Left lobe of liver (tissue), 2 donors: Measurements from ENCODE around the gene SPATS2L. TPM values are rescaled to one million over a fixed set of nuclear protein-coding genes. Genes with fewer than 3 reads are reported as not detected.
A peak's percentile ranks its signal among the peaks of the same experiment; 100 is the strongest.
"Not testable (repeated sequence)": the region's sequence is repeated elsewhere in the genome, so short reads cannot be mapped to it uniquely, and the experiment has no call there.

ENCODE experiments used
- ATAC-seq: fragments of 200-7000 bp; cut with Tn5 transposase; one replicate; pipeline ENCODE4 v1.9.1; 2020; ENCODE audit warnings: mild to moderate bottlenecking, moderate library complexity
- DNase-seq: peaks from one replicate; pipeline ENCODE4 v3.0.0-alpha.2; 2020; ENCODE audit warnings: low spot score
- total RNA-seq: library from RNA; stranded (reverse); gene quantifications from one replicate; pipeline ENCODE4 v1.2.1, GENCODE V29; 2021
- donor health status: DM: no; HTN: no; CAD: no; lungs with moderate emphysema.
- donor health status: DM: no; HTN: yes; CAD: no.

Gene SPATS2L
- total RNA-seq, 1 donor from 2014 or later: 66.8 TPM

DNA sequence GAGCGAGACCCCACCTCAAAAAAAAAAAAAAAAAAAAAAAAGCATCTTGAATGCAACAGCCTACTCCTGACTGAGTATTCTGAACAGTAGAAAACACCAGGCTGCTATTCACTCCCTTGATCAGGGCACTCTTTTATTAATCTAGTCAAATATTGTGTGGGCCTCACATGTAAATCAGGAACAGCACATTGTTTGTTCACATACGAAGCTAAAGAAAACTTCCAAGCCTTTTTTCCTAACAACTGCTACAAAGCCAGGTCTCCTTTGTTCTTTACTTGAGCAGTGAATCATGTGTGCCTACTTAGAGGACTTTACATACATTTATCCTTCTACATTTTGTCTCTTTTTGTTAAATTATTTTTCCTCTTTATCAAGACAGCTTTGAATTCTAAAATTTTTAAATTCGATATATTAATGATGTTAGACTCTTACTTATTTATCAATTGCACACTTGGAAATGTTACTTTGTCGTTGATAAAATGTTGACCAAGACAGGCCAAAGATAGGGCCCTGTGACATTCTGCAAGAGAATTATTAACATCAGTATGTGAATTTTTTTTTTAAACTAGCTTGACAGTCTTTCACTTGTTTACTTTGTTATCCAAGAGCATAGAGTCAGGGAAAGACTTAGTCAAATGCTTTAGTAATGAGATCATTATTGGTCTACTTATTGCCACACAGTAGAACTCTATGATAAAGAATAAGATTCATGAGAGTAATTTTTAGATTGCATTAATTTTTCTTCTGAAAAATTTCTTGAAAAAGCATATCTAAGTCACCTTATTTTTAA is 13.2 kb downstream of the SPATS2L start:
- DNase-seq (no peak), ATAC-seq (peak; percentile 64)

DNA sequence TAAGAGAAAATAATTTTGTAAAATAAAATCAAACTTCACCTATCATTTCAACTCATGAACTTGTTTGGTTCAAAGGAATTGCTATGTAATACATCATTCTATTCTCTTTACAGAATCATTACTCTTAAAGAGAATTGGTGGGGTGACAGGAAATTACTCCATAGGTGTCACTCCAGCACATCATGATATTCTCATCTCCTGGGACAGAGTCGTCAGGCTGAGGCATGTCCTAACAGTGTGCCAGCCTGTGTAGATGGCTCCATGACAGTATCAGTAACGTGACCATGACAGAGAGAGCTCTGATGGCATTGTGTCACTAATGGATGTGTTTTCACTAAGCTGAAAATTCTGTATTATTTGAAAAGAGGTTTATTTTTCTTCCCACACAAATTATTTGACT is 13.9 kb downstream of the SPATS2L start:
- DNase-seq: no peak
- peak; percentile 37 for ATAC-seq

DNA sequence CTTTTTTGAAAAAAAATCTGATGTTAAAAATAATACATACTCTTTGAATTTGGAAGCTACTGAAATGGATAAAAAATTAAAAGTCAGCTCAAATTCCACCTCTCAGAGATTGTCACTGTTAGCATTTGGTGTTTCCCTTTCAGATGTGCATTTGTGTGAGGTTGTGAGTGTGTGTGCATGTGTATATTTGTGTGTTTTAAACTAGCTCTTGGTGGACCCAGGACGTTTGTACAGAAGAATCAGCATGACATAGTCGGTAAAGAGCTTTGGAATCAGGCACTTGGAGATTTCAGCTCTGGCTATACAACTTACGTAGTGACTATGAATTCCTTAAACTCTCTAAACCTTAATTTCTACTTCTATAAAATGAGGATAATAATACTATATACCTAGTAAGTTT is 14.5 kb downstream of the SPATS2L start:
- DNase-seq: no peak
- ATAC-seq: no peak

DNA sequence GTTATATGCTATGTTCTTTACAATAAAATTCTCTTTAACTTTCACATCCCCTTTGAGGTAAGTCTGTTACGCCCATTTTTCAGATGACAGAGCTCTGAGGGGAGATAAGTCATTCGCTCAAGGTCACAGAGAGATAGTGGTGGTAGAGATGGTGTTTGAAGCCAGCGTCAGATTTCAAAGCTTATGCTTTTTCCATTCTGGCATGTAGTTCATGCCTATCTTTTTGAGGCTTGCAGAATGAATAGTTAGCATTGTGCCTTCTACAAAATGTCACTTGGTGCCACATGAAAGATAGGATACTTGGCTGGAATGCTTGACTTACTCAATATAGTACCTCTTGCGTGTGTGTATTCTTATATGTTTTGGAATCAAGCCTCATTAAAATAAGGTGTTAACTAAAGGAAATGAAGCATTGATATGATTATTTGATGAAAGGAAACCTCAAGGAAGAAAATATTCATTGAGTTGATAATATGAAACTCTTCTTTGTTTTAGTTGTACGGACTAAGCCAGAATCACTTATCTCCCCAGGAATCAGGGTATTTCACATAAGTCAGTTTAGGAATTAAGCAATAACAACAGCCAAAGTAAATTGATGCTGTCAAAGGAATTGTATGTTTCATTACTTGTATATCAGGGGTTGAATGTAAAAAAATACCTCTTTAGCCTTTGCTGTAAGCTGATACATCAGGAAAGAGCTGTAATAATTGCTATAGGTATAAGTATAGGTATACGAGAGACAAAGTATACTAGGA is 15.5 kb downstream of the SPATS2L start:
- ATAC-seq (no peak), DNase-seq (no peak)

DNA sequence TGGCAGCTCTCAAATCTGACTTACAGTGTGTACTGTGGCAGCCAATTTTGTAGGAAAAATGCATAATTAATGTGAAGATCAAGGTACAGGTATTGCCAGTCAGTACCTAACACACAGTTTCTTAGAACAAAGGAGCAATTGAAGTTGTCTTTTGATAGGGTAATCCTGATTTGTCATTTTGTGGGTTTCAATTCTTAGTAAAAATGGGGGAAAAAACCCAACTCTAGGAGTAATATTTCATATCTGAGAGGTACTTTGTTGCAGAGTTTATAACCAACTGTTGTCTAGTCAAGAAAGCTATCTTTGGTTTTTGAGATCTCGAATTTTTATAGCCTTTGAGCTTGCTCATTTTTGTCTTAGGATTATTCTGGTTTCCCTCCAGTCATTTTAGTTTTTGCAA is 16.1 kb downstream of the SPATS2L start:
- ATAC-seq (no peak), DNase-seq (no peak)

DNA sequence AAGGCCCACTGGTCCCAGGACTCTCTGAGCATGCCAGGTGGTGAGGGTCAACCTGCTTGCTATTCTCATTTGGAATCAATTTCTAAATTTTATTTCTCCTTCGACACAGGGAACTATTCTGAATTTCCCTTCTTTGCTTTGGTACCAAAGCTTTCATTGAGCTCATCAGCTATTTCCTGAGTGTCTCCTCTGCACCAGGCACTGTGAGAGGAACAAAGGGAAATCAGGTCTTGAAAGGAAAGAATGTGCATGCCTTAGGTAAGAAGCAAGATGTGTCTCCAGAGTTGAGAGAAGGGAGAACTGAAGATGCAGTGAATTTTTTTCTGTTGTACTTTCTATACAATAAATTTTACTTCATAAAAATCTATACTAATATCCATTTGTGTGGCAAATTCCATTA is 17.9 kb downstream of the SPATS2L start:
- DNase-seq: no peak

DNA sequence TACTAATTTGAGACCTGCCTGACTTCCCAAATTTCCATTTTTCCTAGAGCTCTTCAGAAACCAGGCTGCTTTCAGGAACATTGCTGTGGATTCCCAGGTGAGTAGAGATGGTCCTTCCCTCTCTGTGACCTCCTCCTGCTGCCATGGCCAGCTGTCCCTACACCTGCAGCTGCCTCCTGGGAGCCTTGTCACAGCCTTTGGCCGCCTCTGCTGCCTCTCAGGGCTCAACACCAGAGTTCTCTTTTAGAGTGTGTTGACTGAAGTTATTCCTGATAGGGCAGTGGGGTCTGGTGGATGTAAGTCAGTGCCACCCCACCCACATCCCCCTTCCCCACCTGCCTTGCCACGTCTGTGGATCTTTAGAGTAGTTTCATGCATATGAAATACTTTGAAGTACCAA is 22.9 kb downstream of the SPATS2L start:
- DNase-seq: no peak
- ATAC-seq: peak; percentile 46

More for the DNA sequence above, 17.9 kb downstream of the SPATS2L start:
- ATAC-seq: no peak

DNA sequence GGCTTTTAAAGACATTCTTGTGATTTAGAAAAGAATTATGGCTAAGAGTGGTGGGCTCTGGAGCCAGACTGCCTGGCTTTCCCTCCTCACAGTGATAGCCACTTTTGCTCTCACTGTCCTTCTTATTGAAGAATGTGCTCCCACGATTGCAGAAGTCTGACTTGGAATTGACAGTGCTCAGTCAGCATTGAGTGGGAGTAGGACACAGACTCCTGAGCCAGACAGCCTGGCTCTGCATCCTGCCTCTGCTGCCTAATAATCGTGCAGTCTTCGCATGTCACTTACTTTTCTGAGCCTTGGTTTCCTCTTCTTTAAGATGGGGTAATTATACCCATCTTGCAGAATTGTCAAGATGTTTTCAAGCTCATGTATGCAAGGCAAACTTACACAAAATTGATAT is 23.3 kb downstream of the SPATS2L start:
- ATAC-seq (peak; percentile 61), DNase-seq (no peak)

DNA sequence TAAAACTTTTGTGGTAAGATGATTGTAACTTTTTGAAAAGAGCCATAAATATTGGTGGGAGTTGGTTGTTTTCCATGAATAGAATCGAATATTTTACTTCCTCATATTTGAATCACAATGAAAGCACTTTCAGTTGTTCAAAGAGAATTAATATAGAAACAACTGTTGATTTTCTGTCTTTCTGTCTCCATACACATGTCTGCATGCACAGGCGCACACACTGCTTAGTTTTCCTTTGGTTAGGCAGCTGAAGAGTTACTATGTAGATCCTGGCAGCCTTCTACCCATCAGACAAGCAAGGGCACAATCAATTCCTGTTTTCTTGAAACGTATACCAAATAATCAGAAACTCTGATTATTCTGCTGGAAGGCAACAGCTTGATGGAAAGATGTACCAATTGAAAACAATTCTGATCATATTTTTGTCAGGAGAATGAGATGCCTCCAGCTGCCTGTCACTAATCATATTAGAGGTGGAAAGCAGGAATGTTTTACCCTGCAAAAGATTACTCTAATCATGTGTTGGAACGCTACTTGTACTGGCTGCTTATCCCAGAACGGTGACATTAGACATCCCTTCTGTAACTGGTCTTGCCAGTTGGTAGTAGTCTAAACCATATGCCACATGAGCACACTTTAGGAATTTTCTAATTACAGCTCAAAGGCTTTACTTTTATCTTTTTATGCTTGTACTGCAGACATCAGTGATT is 24.0 kb downstream of the SPATS2L start:
- ATAC-seq (no peak), DNase-seq (no peak)

DNA sequence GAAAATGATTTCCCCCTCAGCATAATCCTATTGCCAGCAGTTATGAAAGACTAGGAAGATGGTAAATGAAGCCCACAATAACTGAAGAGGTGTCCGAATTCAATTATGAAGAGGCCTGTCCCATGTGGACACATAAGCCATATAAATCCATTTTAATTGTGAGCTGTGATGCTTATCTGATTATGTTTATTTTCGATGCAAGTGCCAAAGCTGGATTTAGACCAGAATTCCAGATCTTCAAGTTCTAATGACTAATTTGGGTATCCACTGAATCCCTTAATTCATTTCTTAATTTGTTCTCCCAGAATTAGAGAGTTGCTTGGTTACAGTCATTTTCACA is 24.5 kb downstream of the SPATS2L start:
- no peak for DNase-seq
- ATAC-seq: no peak

DNA sequence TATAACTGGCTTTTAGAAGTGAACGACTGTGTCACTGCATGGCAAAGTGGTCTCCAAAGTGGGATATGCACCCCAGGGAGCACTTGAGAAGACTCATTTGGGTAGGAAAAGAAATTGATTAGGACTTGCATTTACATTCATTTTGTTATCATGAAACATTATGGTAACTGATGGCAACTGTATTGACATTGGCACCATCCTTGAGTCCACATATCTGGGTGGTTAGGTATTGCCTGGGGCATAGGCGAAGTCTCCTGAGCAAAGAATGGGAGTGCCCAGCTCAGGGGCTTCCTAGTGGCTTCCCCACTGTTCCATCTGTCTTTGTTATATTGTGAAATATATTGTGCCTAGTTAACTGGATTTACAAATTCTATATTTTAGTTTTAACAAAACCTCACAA is 29.2 kb downstream of the SPATS2L start:
- DNase-seq (no peak), ATAC-seq (peak; percentile 68)

DNA sequence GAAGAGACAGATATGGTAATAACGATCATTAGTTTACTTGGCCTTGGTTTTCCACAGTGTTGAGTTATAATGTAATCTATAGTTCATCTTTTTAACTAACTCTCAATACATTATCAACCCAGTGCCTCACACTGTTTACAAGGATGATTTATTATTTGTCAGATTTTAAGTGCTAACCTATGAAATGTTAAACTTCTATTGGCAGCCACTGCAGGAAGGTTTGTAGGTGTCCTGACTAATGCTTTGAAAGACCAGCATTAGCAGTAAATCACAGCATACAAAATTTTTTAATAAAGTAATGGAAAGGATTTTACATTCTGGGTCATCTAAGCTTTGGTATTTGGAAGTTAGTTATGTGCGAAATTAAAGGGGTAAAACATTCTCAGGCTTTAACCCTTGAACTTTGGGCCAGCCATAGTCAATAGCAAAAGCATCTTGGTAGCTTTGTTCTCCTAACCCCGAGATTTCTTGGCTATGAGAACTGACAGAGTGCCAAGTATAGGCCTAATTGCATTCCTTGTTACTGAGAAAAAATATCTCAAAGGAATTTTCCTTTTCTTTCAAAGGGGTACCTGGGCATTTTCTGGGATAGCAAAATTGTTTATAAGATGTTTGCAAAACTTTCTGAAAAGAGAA is 30.6 kb downstream of the SPATS2L start:
- DNase-seq: no peak
- ATAC-seq: no peak

DNA sequence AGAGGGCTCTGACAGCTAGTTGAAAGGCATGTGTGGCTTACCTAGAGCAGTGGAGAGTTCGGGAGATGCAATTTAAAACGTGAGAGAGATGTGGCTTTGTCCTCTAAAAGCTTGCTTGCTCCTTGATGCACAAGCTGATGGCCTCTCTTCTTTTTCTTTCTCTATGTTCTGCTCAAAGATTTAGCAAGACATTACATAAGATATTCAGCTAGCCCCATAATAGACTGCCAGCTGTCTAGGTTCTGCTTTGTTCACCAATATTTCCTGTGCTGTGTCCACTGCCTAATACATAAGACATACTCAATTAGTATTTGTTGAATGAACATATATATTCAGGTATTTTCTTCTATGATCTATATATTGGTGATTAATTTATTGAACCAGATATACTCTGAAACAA is 31.1 kb downstream of the SPATS2L start:
- DNase-seq (no peak), ATAC-seq (peak; percentile 33)

DNA sequence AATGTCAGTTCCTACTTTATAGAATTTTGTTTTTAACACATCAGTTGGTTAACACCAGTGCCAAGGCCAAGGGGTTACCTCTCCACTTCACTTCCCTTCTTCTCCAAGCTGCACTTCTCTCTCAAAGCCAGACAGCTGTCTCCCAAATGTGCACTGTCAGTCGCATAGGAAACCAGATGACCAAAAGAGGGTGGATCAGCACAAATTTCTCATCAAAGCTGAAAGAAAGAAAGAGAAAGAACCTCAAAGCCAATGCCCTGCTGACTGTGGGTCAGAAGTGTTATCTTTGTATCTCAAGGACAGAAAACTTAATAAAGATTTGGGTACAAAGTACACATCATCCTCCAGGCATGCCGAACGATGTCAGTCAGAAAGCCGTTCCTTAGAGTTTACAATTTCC is 32.2 kb downstream of the SPATS2L start:
- DNase-seq: no peak

DNA sequence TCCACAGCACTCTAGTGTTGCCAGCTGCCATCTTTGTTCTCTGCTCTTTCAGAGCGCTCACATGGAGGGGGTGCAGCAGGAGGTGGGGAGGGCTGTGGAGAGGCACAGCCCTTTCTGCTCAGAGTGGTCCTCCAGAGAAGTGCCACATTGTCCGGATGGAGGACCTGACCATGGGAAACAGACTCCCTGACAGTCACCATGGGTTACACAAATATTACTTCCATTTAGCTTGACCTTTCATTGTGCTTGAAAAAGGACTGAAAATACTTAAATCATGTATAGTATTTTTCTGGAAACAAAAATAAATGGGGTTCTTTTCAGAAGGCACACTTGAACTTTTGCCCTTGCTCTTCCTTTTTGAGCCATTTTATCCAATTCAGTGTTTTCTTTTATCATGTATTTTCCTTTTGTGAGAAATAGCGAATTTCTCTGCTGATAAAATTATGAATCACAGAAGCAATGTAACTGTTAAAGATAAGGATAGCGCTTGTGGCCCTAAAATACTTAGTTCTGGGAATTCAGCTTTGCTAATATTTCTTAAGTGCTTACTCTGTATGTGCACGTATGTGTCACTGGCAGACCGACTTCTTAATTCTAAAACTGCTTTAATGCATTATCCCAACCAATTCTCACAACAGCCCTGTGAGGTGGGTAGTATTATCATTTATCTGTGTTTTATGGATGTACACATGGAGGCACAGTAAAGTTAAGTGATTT is 34.2 kb downstream of the SPATS2L start:
- DNase-seq (no peak), ATAC-seq (no peak)

More for the DNA sequence above, 32.2 kb downstream of the SPATS2L start:
- ATAC-seq: peak; percentile 25

DNA sequence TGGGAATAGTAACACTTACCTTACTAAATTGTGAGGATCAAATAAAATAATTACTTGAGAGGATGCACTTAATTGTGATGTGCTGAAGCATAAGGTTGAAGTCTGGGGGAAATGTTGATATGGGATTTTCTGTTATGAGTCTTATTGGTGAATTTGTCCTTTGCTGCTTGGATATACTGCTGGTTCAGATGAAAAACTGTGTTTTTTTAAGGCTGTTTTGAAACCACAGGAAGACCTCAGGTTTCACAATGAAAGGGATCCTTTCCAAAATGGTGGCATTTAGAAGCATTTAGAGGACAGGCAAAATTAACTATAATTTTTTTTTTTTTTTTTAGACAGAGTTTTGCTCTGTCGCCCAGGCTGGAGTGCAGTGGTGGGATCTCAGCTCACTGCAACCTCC is 34.9 kb downstream of the SPATS2L start:
- ATAC-seq (no peak), DNase-seq (no peak)

DNA sequence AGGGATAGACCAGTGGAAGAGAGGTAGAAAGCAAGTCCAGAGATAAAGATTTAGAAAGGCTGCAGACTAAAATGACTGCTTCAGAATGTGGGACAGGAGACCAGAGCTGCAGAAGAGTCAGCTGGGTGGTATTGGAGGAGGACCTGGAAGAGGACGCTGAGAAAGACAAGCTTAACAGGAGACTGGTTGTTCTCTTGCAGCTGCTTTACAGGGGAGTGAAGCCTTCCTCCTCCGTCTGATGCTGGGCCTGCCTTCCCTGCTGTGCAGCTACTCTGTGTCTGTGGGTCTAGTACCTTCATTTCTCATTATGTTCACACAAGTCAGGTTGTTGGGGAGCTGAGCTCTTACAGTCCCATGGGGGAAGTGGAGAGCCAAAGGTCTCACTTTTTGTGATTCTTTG is 35.7 kb downstream of the SPATS2L start:
- no peak for DNase-seq
- ATAC-seq: no peak

DNA sequence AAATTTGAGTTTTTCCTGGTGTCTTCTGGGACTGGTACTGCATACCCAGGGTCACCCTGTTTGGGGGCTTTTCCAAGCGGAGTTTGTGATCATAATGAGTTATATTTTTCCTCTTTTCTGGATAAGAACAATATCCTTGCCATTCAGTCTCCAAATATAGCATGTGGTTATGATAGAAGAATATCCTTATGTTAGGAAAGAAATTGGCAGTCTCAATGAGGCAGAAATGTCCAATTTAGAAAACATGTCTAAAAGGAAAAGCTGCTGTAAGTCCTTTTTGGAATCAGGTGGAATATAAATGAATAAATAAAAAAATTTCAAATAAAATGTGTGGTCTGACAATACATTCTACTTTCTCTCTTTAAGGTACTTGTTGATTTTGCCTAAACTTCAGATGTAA is 36.2 kb downstream of the SPATS2L start:
- ATAC-seq (no peak), DNase-seq (no peak)

DNA sequence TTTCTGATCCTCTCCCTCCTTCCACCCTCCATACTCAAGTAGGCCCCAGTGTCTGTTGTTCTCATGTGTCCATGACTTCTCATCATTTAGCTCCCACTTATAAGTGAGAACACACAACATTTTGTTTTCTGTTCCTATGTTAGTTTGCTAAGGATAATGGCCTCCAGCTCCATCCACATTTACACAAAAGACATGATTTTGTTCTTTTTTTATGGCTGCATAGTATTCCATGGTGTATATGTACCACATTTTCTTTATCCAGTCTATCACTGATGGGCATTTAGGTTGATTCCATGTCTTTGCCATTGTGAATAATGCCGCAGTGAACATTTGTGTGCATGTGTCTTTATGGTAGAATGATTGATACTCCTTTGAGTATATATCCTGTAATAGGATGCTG is 37.7 kb downstream of the SPATS2L start:
- ATAC-seq: not testable (repeated sequence)

DNA sequence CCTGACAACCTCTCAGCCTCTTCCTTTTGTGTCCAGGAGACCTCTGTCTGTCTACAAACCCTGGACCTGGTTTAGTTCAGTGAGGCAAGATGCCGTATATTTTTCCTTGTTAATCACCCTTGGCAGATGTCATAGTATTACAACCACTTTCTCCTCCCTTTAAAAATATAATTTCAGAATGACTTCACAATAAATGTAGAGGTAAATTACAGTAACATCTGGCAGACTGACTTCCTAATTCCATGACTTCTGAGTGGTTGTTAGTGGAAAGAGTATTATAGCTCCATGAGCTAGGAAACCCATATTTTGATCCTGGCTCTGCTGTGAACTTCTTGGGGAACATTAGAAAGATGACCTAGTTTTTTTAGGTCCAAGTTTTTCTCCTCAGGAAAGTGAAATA is 39.5 kb downstream of the SPATS2L start:
- DNase-seq: no peak
- no peak for ATAC-seq

More for the DNA sequence above, 37.7 kb downstream of the SPATS2L start:
- DNase-seq: not testable (repeated sequence)

DNA sequence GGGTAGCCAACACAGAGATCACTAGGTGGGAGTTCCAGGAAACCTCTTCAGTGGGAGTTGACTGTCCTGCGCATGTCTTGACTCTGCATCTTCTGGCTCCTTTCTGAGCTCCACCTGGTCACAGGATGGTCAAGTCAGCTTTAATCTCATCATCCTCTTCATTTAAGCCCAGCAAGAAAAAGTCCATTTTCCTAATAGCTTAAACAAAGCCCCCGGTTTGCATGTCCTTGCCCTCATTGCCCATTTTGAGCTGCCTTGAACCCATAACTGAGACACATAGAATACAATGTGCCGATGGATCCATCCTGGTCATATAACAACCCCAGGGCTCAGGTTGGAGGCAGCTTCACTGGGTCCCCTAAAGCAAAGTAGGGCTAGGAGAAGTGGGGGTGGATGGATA is 40.8 kb downstream of the SPATS2L start:
- no peak for DNase-seq
- ATAC-seq: no peak
